HepG2 (cell line): ENCODE measurements around the gene LATS2. TPM values are rescaled to one million over a fixed set of nuclear protein-coding genes. Genes with fewer than 3 reads are reported as not detected.

Source experiments
- ATAC-seq: fragments of 200-7000 bp; cut with Tn5 transposase; 3 replicates; pipeline ENCODE4 v1.9.1; 2020; ENCODE audit warnings: mild to moderate bottlenecking, moderate library complexity
- BruUV-seq: library from RNA; stranded (reverse); fragments of 400-500 nt; replicated peaks from 2 replicates; lab custom pipeline; 2021; lab: Mats Ljungman, UMichigan
- CTCF ChIA-PET: fragments of 300-600 bp; formaldehyde crosslinking; extraction: SDS; loops from one replicate; lab custom pipeline; 2021; ENCODE audit warnings: low total read pairs, inconsistent platforms, low intra/inter-chr PET ratio; lab: Yijun Ruan, JAX
- POLR2A ChIA-PET: fragments of 350-600 bp; sonication (Branson Sonifier 250); formaldehyde crosslinking; loops from one replicate; lab custom pipeline; 2020; ENCODE audit warnings: antibody characterized with exemption, inconsistent platforms; lab: Yijun Ruan, JAX
- DNase-seq: peaks from one replicate; pipeline ENCODE4 v3.0.0-alpha.2; 2015; ENCODE audit warnings: low spot score
- FAIRE-seq: peaks from 3 replicates; lab custom pipeline; 2011; peaks lifted over from hg19 to GRCh38; lab: Jason Lieb, UNC
- H2AFZ ChIP-seq: one replicate; pipeline ENCODE4 v1.6.1; 2011; ENCODE audit warnings: low read length, inconsistent platforms
- H3K27ac ChIP-seq: fragments of 300-600 bp; 3 replicates; pipeline ENCODE4 v1.8.0; 2011; ENCODE audit warnings: mixed run types, mild to moderate bottlenecking, mixed read lengths, low read length, inconsistent platforms; ENCODE audit not compliant: insufficient read depth; ENCODE audit errors: extremely low read length
- H3K27me3 ChIP-seq, 2 experiments: fragments of 200-600 bp in 1 of 2; 2 replicates in 1 of 2; 3 replicates in 1 of 2; pipeline versions ENCODE4 v1.6.0 to v1.8.0; 2011; ENCODE audit warnings: low read length in 2 of 2, mild to moderate bottlenecking in 2 of 2, moderate library complexity in 2 of 2, inconsistent platforms in 1 of 2; ENCODE audit not compliant: insufficient read depth in 2 of 2, control insufficient read depth in 1 of 2
- H3K36me3 ChIP-seq, 2 experiments: fragments of 200-600 bp in 1 of 2; replicated peaks in 1 of 2; 2 replicates in 1 of 2; 3 replicates in 1 of 2; pipeline versions ENCODE4 v1.5.1 to v1.8.0; 2011; ENCODE audit warnings: low read length in 2 of 2, inconsistent platforms in 1 of 2; ENCODE audit not compliant: insufficient read depth in 2 of 2, control insufficient read depth in 1 of 2
- H3K4me1 ChIP-seq: 2 replicates; pipeline ENCODE4 v1.5.1; 2012; ENCODE audit warnings: low read length, inconsistent platforms; ENCODE audit not compliant: insufficient read depth
- H3K4me2 ChIP-seq: 2 replicates; pipeline ENCODE4 v1.6.0; 2011; ENCODE audit warnings: low read depth, low read length, inconsistent platforms
- H3K4me3 ChIP-seq, 3 experiments: fragments of 200-600 bp in 1 of 3; sonication (generic), shearing (Covaris generic) in 1 of 3; replicated peaks in 1 of 3; 2 replicates each; pipeline ENCODE4 v1.5.1; 2011 to 2016; ENCODE audit warnings: low read length in 3 of 3, inconsistent platforms in 2 of 3, low read depth in 2 of 3, mild to moderate bottlenecking in 2 of 3, control low read depth in 1 of 3, mixed read lengths in 1 of 3; ENCODE audit not compliant: insufficient read depth in 1 of 3
- H3K79me2 ChIP-seq: one replicate; pipeline ENCODE4 v1.6.1; 2011; ENCODE audit warnings: low read length, inconsistent platforms; ENCODE audit not compliant: insufficient read depth
- H3K9ac ChIP-seq: 2 replicates; pipeline ENCODE4 v1.6.0; 2011; ENCODE audit warnings: mild to moderate bottlenecking, low read depth, low read length, inconsistent platforms; ENCODE audit not compliant: insufficient read depth
- H3K9me3 ChIP-seq: 2 replicates; pipeline ENCODE4 v1.5.1; 2012; ENCODE audit warnings: mild to moderate bottlenecking, low read length
- H4K20me1 ChIP-seq: 2 replicates; pipeline ENCODE4 v1.6.0; 2011; ENCODE audit warnings: inconsistent platforms, mild to moderate bottlenecking, low read length, moderate library complexity; ENCODE audit not compliant: insufficient read depth
- AKAP8 ChIP-seq: sonication (generic); formaldehyde crosslinking; IDR thresholded peaks from 2 replicates; pipeline ENCODE4 v1.5.1; 2020; ENCODE audit warnings: mild to moderate bottlenecking, missing genetic modification reagents
- GATAD2A ChIP-seq: IDR thresholded peaks from 2 replicates; pipeline ENCODE4 v1.6.1; 2016
- MBNL3 ChIP-seq: fragments of 250-450 bp; sonication (Bioruptor Pico); conservative IDR thresholded peaks from 2 replicates; pipeline ENCODE4 v1.8.0; 2022; ENCODE audit warnings: mild to moderate bottlenecking, inconsistent platforms
- MTF2 ChIP-seq: sonication (generic); formaldehyde crosslinking; IDR thresholded peaks from 2 replicates; pipeline ENCODE4 v1.5.0; 2020; ENCODE audit warnings: missing genetic modification reagents, borderline replicate concordance
- NFE2L2 ChIP-seq: fragments of 150-350 bp; IDR thresholded peaks from 2 replicates; pipeline ENCODE4 v1.6.1; 2014; ENCODE audit warnings: low read length
- RELA ChIP-seq: sonication (generic); formaldehyde crosslinking; IDR thresholded peaks from 2 replicates; pipeline ENCODE4 v1.4.0; 2020; ENCODE audit warnings: missing genetic modification reagents
- SRSF4 ChIP-seq: fragments of 200-400 bp; formaldehyde crosslinking; IDR thresholded peaks from one replicate; pipeline ENCODE4 v1.6.1; 2018; ENCODE audit warnings: mild to moderate bottlenecking, low read depth, low read length, moderate library complexity; ENCODE audit not compliant: poor library complexity, severe bottlenecking
- YEATS2 ChIP-seq: sonication (generic); formaldehyde crosslinking; IDR thresholded peaks from 2 replicates; pipeline ENCODE4 v1.4.0; 2020; ENCODE audit warnings: missing genetic modification reagents, borderline replicate concordance
- ZBTB38 ChIP-seq: sonication (generic); formaldehyde crosslinking; IDR thresholded peaks from 2 replicates; pipeline ENCODE4 v1.5.1; 2020; ENCODE audit warnings: mild to moderate bottlenecking, missing genetic modification reagents
- ZMYM4 ChIP-seq: sonication (generic); formaldehyde crosslinking; IDR thresholded peaks from 2 replicates; pipeline ENCODE4 v1.8.1; 2023; ENCODE audit warnings: mild to moderate bottlenecking, missing genetic modification reagents
- ZNF121 ChIP-seq: sonication (generic); formaldehyde crosslinking; IDR thresholded peaks from 2 replicates; pipeline ENCODE4 v1.5.0; 2020; ENCODE audit warnings: mild to moderate bottlenecking, missing genetic modification reagents
- ZNF230 ChIP-seq: sonication (generic); formaldehyde crosslinking; IDR thresholded peaks from 2 replicates; pipeline ENCODE4 v1.4.0; 2020; ENCODE audit warnings: mild to moderate bottlenecking, missing genetic modification reagents
- ZNF367 ChIP-seq: sonication (generic); formaldehyde crosslinking; IDR thresholded peaks from 2 replicates; pipeline ENCODE4 v1.4.0; 2020; ENCODE audit warnings: missing genetic modification reagents, borderline replicate concordance
- ZNF674 ChIP-seq: sonication (generic); formaldehyde crosslinking; IDR thresholded peaks from 2 replicates; pipeline ENCODE4 v1.5.0; 2020; ENCODE audit warnings: low read depth, mild to moderate bottlenecking, missing genetic modification reagents
- ZZZ3 ChIP-seq: sonication (generic); formaldehyde crosslinking; IDR thresholded peaks from 2 replicates; pipeline ENCODE4 v1.4.0; 2020; ENCODE audit warnings: missing genetic modification reagents, mild to moderate bottlenecking, borderline replicate concordance
- WGBS: methylation state at CpG from one replicate; pipeline ENCODE4 v1.1.6; 2017; ENCODE audit warnings: low lambda C conversion rate; 5-methylcytosine and 5-hydroxymethylcytosine counted together
- in situ Hi-C: cut with HindIII; loops from 2 replicates; pipeline ENCODE4 v1.10.0; 2017; ENCODE audit warnings: low pct_unique_long_range_greater_than_20kb; ENCODE audit not compliant: extremely low pct_ligation_motif_present
- intact Hi-C: fragments of 100-400 bp; cut with micrococcal nuclease; formaldehyde crosslinking; loops from one replicate; pipeline ENCODE4 v1.10.0; 2022; ENCODE audit not compliant: unreplicated experiment
- polyA plus RNA-seq, 8 experiments: library from polyadenylated mRNA; depleted of rRNA in 3 of 8; stranded (reverse) in 7 of 8; unstranded in 1 of 8; fragments of >200 nt; fragmentation: Illumina TruSeq in 4 of 8; extraction: Trizol in 4 of 8; gene quantifications; 2 replicates each; pipeline versions ENCODE4 v1.2.1 to v1.2.3, GENCODE V29; 2011 to 2016; ENCODE audit warnings: low read depth in 4 of 8, missing spikeins in 1 of 8, mixed read lengths in 1 of 8; ENCODE audit not compliant: insufficient read depth in 1 of 8
- total RNA-seq, 5 experiments: library from RNA; depleted of rRNA; stranded (reverse); fragments of >200 nt; fragmentation: Illumina TruSeq; extraction: Trizol; gene quantifications; 2 replicates each; pipeline ENCODE4 v1.2.3, GENCODE V29; 2016; ENCODE audit warnings: low read depth in 1 of 5
- TF ChIP-seq, protein P1 (sequence below): sonication (generic); formaldehyde crosslinking; IDR thresholded peaks from 2 replicates; pipeline ENCODE4 v1.5.0; 2020; ENCODE audit warnings: mild to moderate bottlenecking, missing genetic modification reagents
- TF ChIP-seq, protein P2 (sequence below): IDR thresholded peaks from 2 replicates; pipeline ENCODE4 v1.6.1; 2012; ENCODE audit warnings: inconsistent platforms
- TF ChIP-seq, protein P3 (sequence below): sonication (generic); formaldehyde crosslinking; IDR thresholded peaks from 2 replicates; pipeline ENCODE4 v1.4.0; 2020; ENCODE audit warnings: mild to moderate bottlenecking, missing genetic modification reagents

The LATS2 gene
- total and polyA plus RNA-seq, 2 of the 13 experiments (the other 11 are each of a cell fraction or from before 2014, with no cell fraction given), result 7.3 to 8.5 TPM

DNA sequence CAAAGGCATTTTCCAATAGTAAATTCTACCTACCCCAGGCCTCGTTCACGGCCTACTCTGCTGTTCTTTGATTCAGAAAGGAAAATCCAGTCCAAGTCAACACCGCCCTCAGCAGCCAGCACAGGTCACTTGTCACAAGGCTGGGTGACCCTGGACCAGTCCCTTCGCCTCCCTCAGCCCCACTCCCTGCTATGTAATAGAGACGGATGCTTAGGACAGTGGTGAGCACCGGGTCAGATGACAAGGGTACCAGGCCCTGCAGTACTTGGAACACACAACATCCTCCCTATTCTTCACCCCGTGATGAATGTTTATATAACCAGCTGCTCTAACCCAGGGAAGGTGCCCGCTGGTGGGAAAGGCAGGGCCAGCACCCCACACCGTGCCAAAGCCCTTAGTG lies 14.3 kb downstream of the LATS2 start (continued):
- TF ChIP-seq, protein P1, sequence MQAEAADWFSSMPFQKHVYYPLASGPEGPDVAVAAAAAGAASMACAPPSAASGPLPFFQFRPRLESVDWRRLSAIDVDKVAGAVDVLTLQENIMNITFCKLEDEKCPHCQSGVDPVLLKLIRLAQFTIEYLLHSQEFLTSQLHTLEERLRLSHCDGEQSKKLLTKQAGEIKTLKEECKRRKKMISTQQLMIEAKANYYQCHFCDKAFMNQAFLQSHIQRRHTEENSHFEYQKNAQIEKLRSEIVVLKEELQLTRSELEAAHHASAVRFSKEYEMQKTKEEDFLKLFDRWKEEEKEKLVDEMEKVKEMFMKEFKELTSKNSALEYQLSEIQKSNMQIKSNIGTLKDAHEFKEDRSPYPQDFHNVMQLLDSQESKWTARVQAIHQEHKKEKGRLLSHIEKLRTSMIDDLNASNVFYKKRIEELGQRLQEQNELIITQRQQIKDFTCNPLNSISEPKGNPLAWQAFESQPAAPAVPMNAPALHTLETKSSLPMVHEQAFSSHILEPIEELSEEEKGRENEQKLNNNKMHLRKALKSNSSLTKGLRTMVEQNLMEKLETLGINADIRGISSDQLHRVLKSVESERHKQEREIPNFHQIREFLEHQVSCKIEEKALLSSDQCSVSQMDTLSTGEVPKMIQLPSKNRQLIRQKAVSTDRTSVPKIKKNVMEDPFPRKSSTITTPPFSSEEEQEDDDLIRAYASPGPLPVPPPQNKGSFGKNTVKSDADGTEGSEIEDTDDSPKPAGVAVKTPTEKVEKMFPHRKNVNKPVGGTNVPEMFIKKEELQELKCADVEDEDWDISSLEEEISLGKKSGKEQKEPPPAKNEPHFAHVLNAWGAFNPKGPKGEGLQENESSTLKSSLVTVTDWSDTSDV (CRISPR knock-in tag), result no peak

DNA sequence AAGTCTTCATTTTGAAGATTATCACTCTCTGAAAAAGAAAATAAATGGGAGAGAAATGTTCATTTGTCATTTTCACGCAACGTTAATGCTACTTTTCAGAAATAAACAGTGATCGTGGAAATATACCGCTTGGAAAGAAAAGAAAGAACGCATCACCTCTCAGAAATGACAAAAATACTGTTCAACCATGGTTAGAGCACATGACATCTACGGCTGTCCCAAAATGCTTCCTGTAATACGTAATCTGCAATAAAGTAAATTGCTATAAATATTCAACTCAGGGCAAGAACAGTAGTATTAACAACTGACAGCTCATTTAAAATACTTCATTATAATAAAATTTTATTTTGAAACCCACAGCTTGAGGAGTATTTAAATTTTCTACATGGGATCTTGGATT lies 15.2 kb downstream of the LATS2 start:
- peaks cover 52% of the 10 kb centered on the region for H4K20me1 ChIP-seq
- H3K27me3 ChIP-seq, result no peaks in the 10 kb centered on the region
- no peak overlapping the region for H3K4me2 ChIP-seq
- H3K27ac ChIP-seq, result no peak overlapping the region
- FAIRE-seq, result no peak
- 97% methylated on average over 7 of the region's 7 CpGs for WGBS
- peaks cover 90% of the 10 kb centered on the region for H3K79me2 ChIP-seq
- peaks cover 17 to 65% of the 10 kb centered on the region in 2 experiments for H3K36me3 ChIP-seq
- DNase-seq, result no peak
- H3K9ac ChIP-seq, result no peak overlapping the region
- H3K4me1 ChIP-seq, result peaks cover 31% of the 10 kb centered on the region
- H3K4me3 ChIP-seq, result no peak overlapping the region
- intact Hi-C loops (no loop called here), in situ Hi-C loops (no loop called here)
- no peaks in the 10 kb centered on the region for H3K9me3 ChIP-seq
- ATAC-seq, result no peak
- no TSS peak for BruUV-seq
- ChIA-PET CTCF (no interaction called here), POLR2A (no interaction called here)
- no peak overlapping the region for H2AFZ ChIP-seq
- no peak for TF ChIP-seq ZBTB38 (CRISPR knock-in tag)
- no peak for TF ChIP-seq ZNF121 (CRISPR knock-in tag)
- TF ChIP-seq YEATS2 (CRISPR knock-in tag), result no peak
- TF ChIP-seq SRSF4, result no peak
- no peak for TF ChIP-seq MBNL3 (CRISPR knock-in tag)
- no peak for TF ChIP-seq ZMYM4 (CRISPR knock-in tag)
- no peak for TF ChIP-seq RELA (CRISPR knock-in tag)
- TF ChIP-seq AKAP8 (CRISPR knock-in tag), result no peak
- TF ChIP-seq GATAD2A (CRISPR knock-in tag), result no peak
- no peak for TF ChIP-seq MTF2
- TF ChIP-seq ZNF367 (CRISPR knock-in tag), result no peak
- TF ChIP-seq, protein P2, sequence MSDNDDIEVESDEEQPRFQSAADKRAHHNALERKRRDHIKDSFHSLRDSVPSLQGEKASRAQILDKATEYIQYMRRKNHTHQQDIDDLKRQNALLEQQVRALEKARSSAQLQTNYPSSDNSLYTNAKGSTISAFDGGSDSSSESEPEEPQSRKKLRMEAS, result no peak
- no peak for TF ChIP-seq ZNF674 (CRISPR knock-in tag)
- no peak for TF ChIP-seq NFE2L2
- TF ChIP-seq ZNF230 (CRISPR knock-in tag), result no peak
- TF ChIP-seq, protein P3, sequence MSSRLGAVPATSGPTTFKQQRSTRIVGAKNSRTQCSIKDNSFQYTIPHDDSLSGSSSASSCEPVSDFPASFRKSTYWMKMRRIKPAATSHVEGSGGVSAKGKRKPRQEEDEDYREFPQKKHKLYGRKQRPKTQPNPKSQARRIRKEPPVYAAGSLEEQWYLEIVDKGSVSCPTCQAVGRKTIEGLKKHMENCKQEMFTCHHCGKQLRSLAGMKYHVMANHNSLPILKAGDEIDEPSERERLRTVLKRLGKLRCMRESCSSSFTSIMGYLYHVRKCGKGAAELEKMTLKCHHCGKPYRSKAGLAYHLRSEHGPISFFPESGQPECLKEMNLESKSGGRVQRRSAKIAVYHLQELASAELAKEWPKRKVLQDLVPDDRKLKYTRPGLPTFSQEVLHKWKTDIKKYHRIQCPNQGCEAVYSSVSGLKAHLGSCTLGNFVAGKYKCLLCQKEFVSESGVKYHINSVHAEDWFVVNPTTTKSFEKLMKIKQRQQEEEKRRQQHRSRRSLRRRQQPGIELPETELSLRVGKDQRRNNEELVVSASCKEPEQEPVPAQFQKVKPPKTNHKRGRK, result no peak
- TF ChIP-seq ZZZ3 (CRISPR knock-in tag), result no peak
